Right hindlimb (tissue), 1 donor: Measurements from ENCODE around the gene RASGRP3.
A peak's percentile ranks its signal among the peaks of the same experiment; 100 is the strongest.

Experiments used
- DNase-seq: peaks from one replicate; pipeline ENCODE4 v3.0.0-alpha.2; 2018

Gene RASGRP3

GRCh38 chr2:33494155-33494779, 17.8 kb downstream of the RASGRP3 start:
- no peak for DNase-seq

- no peak for DNase-seq
Measured at GRCh38 chr2:33494877-33495641, 18.6 kb downstream of the RASGRP3 start.

- no peak for DNase-seq
Measured at GRCh38 chr2:33495683-33496082, 19.2 kb downstream of the RASGRP3 start.

GRCh38 chr2:33496150-33496549, 19.7 kb downstream of the RASGRP3 start:
- DNase-seq = no peak

GRCh38 chr2:33496726-33497125, 20.3 kb downstream of the RASGRP3 start:
- no peak for DNase-seq

GRCh38 chr2:33497221-33497650, 20.8 kb downstream of the RASGRP3 start:
- no peak for DNase-seq

- no peak for DNase-seq
Measured at GRCh38 chr2:33498291-33498956, 22.0 kb downstream of the RASGRP3 start.

- DNase-seq = no peak
Measured at GRCh38 chr2:33500177-33500576, 23.7 kb downstream of the RASGRP3 start.

- DNase-seq = no peak
Measured at GRCh38 chr2:33502025-33502424, 25.6 kb downstream of the RASGRP3 start.

- DNase-seq = no peak
Measured at GRCh38 chr2:33503002-33503401, 26.6 kb downstream of the RASGRP3 start.

GRCh38 chr2:33505966-33506365, 29.5 kb downstream of the RASGRP3 start:
- no peak for DNase-seq

GRCh38 chr2:33509908-33510585, 33.6 kb downstream of the RASGRP3 start:
- no peak for DNase-seq

GRCh38 chr2:33510586-33510968, 34.1 kb downstream of the RASGRP3 start:
- DNase-seq = no peak

GRCh38 chr2:33511141-33511540, 34.7 kb downstream of the RASGRP3 start:
- DNase-seq = no peak

- no peak for DNase-seq
Measured at GRCh38 chr2:33512112-33512511, 35.7 kb downstream of the RASGRP3 start.

GRCh38 chr2:33513480-33513879, 37.0 kb downstream of the RASGRP3 start:
- no peak for DNase-seq

- no peak for DNase-seq
Measured at GRCh38 chr2:33516456-33516995, 40.1 kb downstream of the RASGRP3 start.

- DNase-seq = no peak
Measured at GRCh38 chr2:33518200-33518599, 41.8 kb downstream of the RASGRP3 start.

- DNase-seq = no peak
Measured at GRCh38 chr2:33518929-33519328, 42.5 kb downstream of the RASGRP3 start.

- DNase-seq = peak; percentile 76
Measured at GRCh38 chr2:33521791-33522281, 45.4 kb downstream of the RASGRP3 start.

GRCh38 chr2:33522576-33522975, 46.1 kb downstream of the RASGRP3 start:
- no peak for DNase-seq

- DNase-seq = no peak
Measured at GRCh38 chr2:33525666-33526065, 49.2 kb downstream of the RASGRP3 start.

GRCh38 chr2:33526132-33526531, 49.7 kb downstream of the RASGRP3 start:
- DNase-seq = no peak
